HG03442 (cell line): ENCODE measurements around the gene PTCSC3.

Experiments used
- ATAC-seq: cut with Tn5 transposase; IDR thresholded peaks from one replicate; pipeline ENCODE4 v1.9.1; 2021; ENCODE audit warnings: mild to moderate bottlenecking, moderate library complexity; ENCODE audit not compliant: unreplicated experiment

PTCSC3 gene

GRCh38 chr14:36086629-36087395 is 89.7 kb downstream of the PTCSC3 start:
- ATAC-seq = no peak

- ATAC-seq = no peak
Measured at GRCh38 chr14:36085861-36086260, 90.7 kb downstream of the PTCSC3 start.
